Astrocyte (in vitro differentiated cells and primary cell): ENCODE results near the gene PTPN6. TPM values are rescaled to one million over a fixed set of nuclear protein-coding genes. Genes with fewer than 3 reads are reported as not detected.
A peak's percentile ranks its signal among the peaks of the same experiment; 100 is the strongest.

ENCODE experiments used
- DNase-seq: peaks from one replicate; pipeline ENCODE4 v3.0.0-alpha.2; 2010; ENCODE audit warnings: low read depth
- FAIRE-seq: peaks from 2 replicates; lab custom pipeline; 2011; peaks lifted over from hg19 to GRCh38; lab: Jason Lieb, UNC
- H2AFZ ChIP-seq: 2 replicates; pipeline ENCODE4 v1.6.0; 2012; ENCODE audit warnings: low read depth, low read length, inconsistent platforms
- H3K27ac ChIP-seq: 2 replicates; pipeline ENCODE4 v1.5.1; 2011; ENCODE audit warnings: low read depth, low read length, inconsistent platforms
- H3K27me3 ChIP-seq: 2 replicates; pipeline ENCODE4 v1.6.0; 2011; ENCODE audit warnings: low read length, inconsistent platforms; ENCODE audit not compliant: insufficient read depth
- H3K36me3 ChIP-seq: 2 replicates; pipeline ENCODE4 v1.5.1; 2011; ENCODE audit warnings: low read length, inconsistent platforms; ENCODE audit not compliant: insufficient read depth
- H3K4me1 ChIP-seq: 2 replicates; pipeline ENCODE4 v1.5.1; 2011; ENCODE audit warnings: low read length, inconsistent platforms; ENCODE audit not compliant: insufficient read depth
- H3K4me2 ChIP-seq: 2 replicates; pipeline ENCODE4 v1.6.0; 2012; ENCODE audit warnings: low read length, inconsistent platforms
- H3K4me3 ChIP-seq: 2 replicates; pipeline ENCODE4 v1.5.1; 2011; ENCODE audit warnings: low read depth, mild to moderate bottlenecking, low read length, inconsistent platforms; ENCODE audit not compliant: insufficient read depth
- H3K79me2 ChIP-seq: 2 replicates; pipeline ENCODE4 v1.6.0; 2012; ENCODE audit warnings: mild to moderate bottlenecking, low read length, inconsistent platforms; ENCODE audit not compliant: insufficient read depth
- H3K9ac ChIP-seq: 2 replicates; pipeline ENCODE4 v1.6.0; 2012; ENCODE audit warnings: mild to moderate bottlenecking, low read length, inconsistent platforms
- H3K9me3 ChIP-seq: 2 replicates; pipeline ENCODE4 v1.5.1; 2012; ENCODE audit warnings: low read depth, mild to moderate bottlenecking, low read length, inconsistent platforms; ENCODE audit not compliant: insufficient read depth
- H4K20me1 ChIP-seq: 2 replicates; pipeline ENCODE4 v1.6.0; 2012; ENCODE audit warnings: low read length, inconsistent platforms; ENCODE audit not compliant: insufficient read depth
- H3K27ac Mint-ChIP-seq: one replicate; pipeline ENCODE4 v1.8.0; 2021; ENCODE audit warnings: mild to moderate bottlenecking, mixed read lengths; ENCODE audit not compliant: unreplicated experiment
- H3K27me3 Mint-ChIP-seq: one replicate; pipeline ENCODE4 v1.8.0; 2021; ENCODE audit warnings: low read depth, mixed read lengths; ENCODE audit not compliant: unreplicated experiment
- H3K36me3 Mint-ChIP-seq: one replicate; pipeline ENCODE4 v1.8.0; 2021; ENCODE audit warnings: low read depth, mixed read lengths; ENCODE audit not compliant: unreplicated experiment
- H3K4me1 Mint-ChIP-seq: one replicate; pipeline ENCODE4 v1.8.0; 2021; ENCODE audit warnings: low read depth, mixed read lengths; ENCODE audit not compliant: unreplicated experiment
- H3K4me3 Mint-ChIP-seq: one replicate; pipeline ENCODE4 v1.8.0; 2021; ENCODE audit warnings: mild to moderate bottlenecking, moderate library complexity, mixed read lengths; ENCODE audit not compliant: unreplicated experiment
- H3K9me3 Mint-ChIP-seq: one replicate; pipeline ENCODE4 v1.8.0; 2021; ENCODE audit warnings: mild to moderate bottlenecking, mixed read lengths; ENCODE audit not compliant: unreplicated experiment
- CTCF ChIP-seq: IDR thresholded peaks from 2 replicates; pipeline ENCODE4 v1.5.1; 2011; ENCODE audit warnings: low read depth, mild to moderate bottlenecking, inconsistent platforms, low read length, moderate library complexity; ENCODE audit not compliant: insufficient read depth
- EZH2 ChIP-seq: IDR thresholded peaks from 2 replicates; pipeline ENCODE4 v1.6.1; 2012; ENCODE audit warnings: mild to moderate bottlenecking, low read length, inconsistent platforms; ENCODE audit not compliant: insufficient read depth
- total RNA-seq: library from RNA; stranded (reverse); gene quantifications from 2 replicates; pipeline ENCODE4 v1.2.1, GENCODE V29; 2021

Gene PTPN6
- total RNA-seq, 1 donor from 2014 or later: 8.9 TPM

GRCh38 chr12:6954316-6955107, 3.4 kb downstream of the PTPN6 start:
- H3K36me3 ChIP-seq: no peaks in the 10 kb centered on the region
- no peaks in the 10 kb centered on the region for H3K27me3 ChIP-seq
- Mint-ChIP-seq H3K4me1 (peaks cover 26% of the 10 kb centered on the region), H3K4me3 (peak overlapping the region; percentile 29), H3K27ac (no peak overlapping the region), H3K9me3 (no peaks in the 10 kb centered on the region), H3K36me3 (peaks cover 2% of the 10 kb centered on the region), H3K27me3 (peaks cover 4% of the 10 kb centered on the region)
- DNase-seq (no peak), FAIRE-seq (no peak)
- H3K4me3 ChIP-seq: no peak overlapping the region
- no peaks in the 10 kb centered on the region for H3K79me2 ChIP-seq
- peaks cover 23% of the 10 kb centered on the region for H3K4me1 ChIP-seq
- TF ChIP-seq CTCF: no peak
- TF ChIP-seq EZH2: no peak
- H4K20me1 ChIP-seq: no peaks in the 10 kb centered on the region
- no peaks in the 10 kb centered on the region for H3K9me3 ChIP-seq
- no peak overlapping the region for H3K27ac ChIP-seq
- H3K9ac ChIP-seq: no peak overlapping the region
- H3K4me2 ChIP-seq: no peak overlapping the region
- H2AFZ ChIP-seq: no peak overlapping the region

GRCh38 chr12:6955108-6956020, 4.2 kb downstream of the PTPN6 start:
- no peaks in the 10 kb centered on the region for H3K9me3 Mint-ChIP-seq
- FAIRE-seq (no peak), DNase-seq (no peak)
- H3K4me1 Mint-ChIP-seq: peaks cover 26% of the 10 kb centered on the region
- H3K4me1 ChIP-seq: peaks cover 23% of the 10 kb centered on the region
- no peak overlapping the region for H3K4me3 ChIP-seq
- no peaks in the 10 kb centered on the region for H3K79me2 ChIP-seq
- no peak for TF ChIP-seq CTCF
- no peak for TF ChIP-seq EZH2
- H3K4me2 ChIP-seq: no peak overlapping the region
- H3K36me3 Mint-ChIP-seq: peaks cover 2% of the 10 kb centered on the region
- no peak overlapping the region for H3K27ac Mint-ChIP-seq
- H4K20me1 ChIP-seq: no peaks in the 10 kb centered on the region
- H3K9ac ChIP-seq: no peak overlapping the region
- H3K27me3 Mint-ChIP-seq: peaks cover 4% of the 10 kb centered on the region
- H3K4me3 Mint-ChIP-seq: no peak overlapping the region
- H2AFZ ChIP-seq: no peak overlapping the region
- H3K9me3 ChIP-seq: no peaks in the 10 kb centered on the region
- no peaks in the 10 kb centered on the region for H3K27me3 ChIP-seq
- no peak overlapping the region for H3K27ac ChIP-seq
- H3K36me3 ChIP-seq: no peaks in the 10 kb centered on the region
